ENCODE results near the gene CA4. TPM values are rescaled to one million over a fixed set of nuclear protein-coding genes. Genes with fewer than 3 reads are reported as not detected.
A peak's percentile ranks its signal among the peaks of the same experiment; 100 is the strongest.

Gene CA4
- total and polyA plus RNA-seq, 10 of the 15 experiments (the other 5 are each of a cell fraction or from before 2014, with no cell fraction given): 0.13 to 0.31 TPM; not detected in 8

DNA sequence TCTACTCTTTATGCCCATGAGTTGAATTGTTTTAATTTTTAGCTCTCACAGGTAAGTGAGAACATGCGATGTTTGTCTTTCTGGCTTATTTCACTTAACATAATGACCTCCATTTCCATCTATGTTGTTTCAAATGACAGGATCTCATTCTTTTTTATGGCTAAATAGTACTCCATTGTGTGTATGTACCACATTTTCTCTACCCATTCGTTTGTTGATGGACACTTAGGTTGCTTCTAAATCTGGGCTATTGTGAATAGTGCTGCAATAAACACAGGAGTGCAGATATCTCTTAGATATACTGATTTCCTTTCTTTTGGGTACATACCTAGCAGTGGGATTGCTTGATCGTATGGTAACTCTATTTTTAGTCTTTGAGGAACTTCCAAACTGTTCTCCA, 19.3 kb upstream of the CA4 start:
- RAD21 ChIA-PET (ENCODE audit: unreplicated experiment): no interaction called here
- H3K27ac ChIP-seq (ENCODE audit: control insufficient read depth, insufficient read depth): no peak overlapping the region
- H3K9me3 ChIP-seq (replicated peaks; ENCODE audit: control insufficient read depth, insufficient read depth, low read length): no peaks in the 10 kb centered on the region
- TF ChIP-seq RB1 (IDR thresholded peaks at IDR 0.05; ENCODE audit: borderline replicate concordance): no peak
- TF ChIP-seq, protein P1, sequence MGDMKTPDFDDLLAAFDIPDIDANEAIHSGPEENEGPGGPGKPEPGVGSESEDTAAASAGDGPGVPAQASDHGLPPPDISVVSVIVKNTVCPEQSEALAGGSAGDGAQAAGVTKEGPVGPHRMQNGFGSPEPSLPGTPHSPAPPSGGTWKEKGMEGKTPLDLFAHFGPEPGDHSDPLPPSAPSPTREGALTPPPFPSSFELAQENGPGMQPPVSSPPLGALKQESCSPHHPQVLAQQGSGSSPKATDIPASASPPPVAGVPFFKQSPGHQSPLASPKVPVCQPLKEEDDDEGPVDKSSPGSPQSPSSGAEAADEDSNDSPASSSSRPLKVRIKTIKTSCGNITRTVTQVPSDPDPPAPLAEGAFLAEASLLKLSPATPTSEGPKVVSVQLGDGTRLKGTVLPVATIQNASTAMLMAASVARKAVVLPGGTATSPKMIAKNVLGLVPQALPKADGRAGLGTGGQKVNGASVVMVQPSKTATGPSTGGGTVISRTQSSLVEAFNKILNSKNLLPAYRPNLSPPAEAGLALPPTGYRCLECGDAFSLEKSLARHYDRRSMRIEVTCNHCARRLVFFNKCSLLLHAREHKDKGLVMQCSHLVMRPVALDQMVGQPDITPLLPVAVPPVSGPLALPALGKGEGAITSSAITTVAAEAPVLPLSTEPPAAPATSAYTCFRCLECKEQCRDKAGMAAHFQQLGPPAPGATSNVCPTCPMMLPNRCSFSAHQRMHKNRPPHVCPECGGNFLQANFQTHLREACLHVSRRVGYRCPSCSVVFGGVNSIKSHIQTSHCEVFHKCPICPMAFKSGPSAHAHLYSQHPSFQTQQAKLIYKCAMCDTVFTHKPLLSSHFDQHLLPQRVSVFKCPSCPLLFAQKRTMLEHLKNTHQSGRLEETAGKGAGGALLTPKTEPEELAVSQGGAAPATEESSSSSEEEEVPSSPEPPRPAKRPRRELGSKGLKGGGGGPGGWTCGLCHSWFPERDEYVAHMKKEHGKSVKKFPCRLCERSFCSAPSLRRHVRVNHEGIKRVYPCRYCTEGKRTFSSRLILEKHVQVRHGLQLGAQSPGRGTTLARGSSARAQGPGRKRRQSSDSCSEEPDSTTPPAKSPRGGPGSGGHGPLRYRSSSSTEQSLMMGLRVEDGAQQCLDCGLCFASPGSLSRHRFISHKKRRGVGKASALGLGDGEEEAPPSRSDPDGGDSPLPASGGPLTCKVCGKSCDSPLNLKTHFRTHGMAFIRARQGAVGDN (IDR thresholded peaks at IDR 0.05): no peak
- 0 out of 2 replicates have a peak, but pooled peaks have one; percentile 22 for TF ChIP-seq NFXL1 (IDR thresholded peaks at IDR 0.05; ENCODE audit: borderline replicate concordance)
- no peak for TF ChIP-seq ASH2L (IDR thresholded peaks at IDR 0.05; ENCODE audit: borderline replicate concordance, low read depth)
- no peak overlapping the region for H3K4me2 ChIP-seq (ENCODE audit: control insufficient read depth, insufficient read depth)
- ATAC-seq (no peak), FAIRE-seq (no peak), DNase-seq (ENCODE audit: low read depth, low spot score) (no peak)
- BruUV-seq (replicated peaks): no TSS peak
- H2AFZ ChIP-seq (ENCODE audit: control insufficient read depth, low read depth, low read length): no peak overlapping the region
- SMC1A ChIA-PET (ENCODE audit: uncharacterized antibody, unreplicated experiment): no interaction called here
- 71% methylated on average over 3 of the region's 3 CpGs for WGBS (ENCODE audit: insufficient coverage, insufficient replicate concordance, low lambda C conversion rate, missing lambda C conversion rate)
- no peaks in the 10 kb centered on the region for H3K79me2 ChIP-seq (ENCODE audit: control insufficient read depth, insufficient read depth, low read length)
- in situ Hi-C loops (cut with MboI) (loop anchor here (25.0 kb wide), 1 partner anchor 507 kb away; no protein-coding TSS in a partner anchor), intact Hi-C loops (cut with micrococcal nuclease; ENCODE audit: unreplicated experiment) (no loop called here)
- no peaks in the 10 kb centered on the region for H4K20me1 ChIP-seq (ENCODE audit: control insufficient read depth, insufficient read depth)
- POLR2A ChIA-PET: no interaction called here
- H3K36me3 ChIP-seq (ENCODE audit: control insufficient read depth in 2 of 2, insufficient read depth in 2 of 2, low read length in 1 of 2): no peaks in the 10 kb centered on the region
- no peaks in the 10 kb centered on the region for H3K4me1 ChIP-seq (ENCODE audit: control insufficient read depth, insufficient read depth, low read length)
- H3K4me3 ChIP-seq: no peak overlapping the region
- H3K27me3 ChIP-seq (replicated peaks in 1 of 2; ENCODE audit: control insufficient read depth in 2 of 2, insufficient read depth in 2 of 2, low read length in 1 of 2): peaks cover 0 to 4% of the 10 kb centered on the region in 2 experiments; a peak in 2 of 4 replicates
- no peak overlapping the region for H3K9ac ChIP-seq (ENCODE audit: control insufficient read depth, insufficient read depth, low read length)
- CTCF ChIA-PET: interaction anchor here (1.2 kb wide), 1 partner anchor 11 kb away, joined by 4 read pairs; no protein-coding TSS in a partner anchor
